H1 (cell line): ENCODE measurements around the gene SPACA9. TPM values are rescaled to one million over a fixed set of nuclear protein-coding genes. Genes with fewer than 3 reads are reported as not detected.

ENCODE experiments used
- CBX5 ChIP-seq: fragments of 300-800, 300-1000 bp; sonication (generic); IDR thresholded peaks from 2 replicates; pipeline ENCODE4 v1.7.1; 2016; ENCODE audit warnings: antibody characterized with exemption, low read length, low read depth
- CTCF ChIP-seq, 3 experiments: IDR thresholded peaks; 1 replicate in 2 of 3; 2 replicates in 1 of 3; pipeline versions ENCODE4 v1.5.1 to v1.6.1; 2011; ENCODE audit warnings: low read length in 3 of 3, mild to moderate bottlenecking in 3 of 3, inconsistent platforms in 2 of 3, low read depth in 1 of 3, moderate library complexity in 1 of 3; ENCODE audit not compliant: insufficient read depth in 1 of 3; ENCODE audit errors: control extremely low read depth in 1 of 3
- EZH2 ChIP-seq: fragments of 200-600 bp; sonication (generic); IDR thresholded peaks from 2 replicates; pipeline ENCODE4 v1.7.1; 2012; ENCODE audit warnings: low read depth, mild to moderate bottlenecking, moderate library complexity, low read length, inconsistent platforms; ENCODE audit not compliant: severe bottlenecking
- RBBP5 ChIP-seq: IDR thresholded peaks from 2 replicates; pipeline ENCODE4 v1.7.1; 2012; ENCODE audit warnings: low read depth, mild to moderate bottlenecking, inconsistent platforms, low read length, moderate library complexity, borderline replicate concordance
- SIN3A ChIP-seq, 2 experiments: IDR thresholded peaks in 1 of 2; conservative IDR thresholded peaks in 1 of 2; 2 replicates each; pipeline ENCODE4 v1.6.1; 2011 to 2012; ENCODE audit warnings: low read length in 2 of 2, improper control_type of control experiment in 1 of 2, low read depth in 1 of 2, mild to moderate bottlenecking in 1 of 2
- SP2 ChIP-seq: IDR thresholded peaks from 2 replicates; pipeline ENCODE4 v1.6.1; 2012; ENCODE audit warnings: mild to moderate bottlenecking, low read length, inconsistent platforms
- polyA plus RNA-seq, 7 experiments: library from polyadenylated mRNA; depleted of rRNA in 3 of 7; stranded (reverse) in 5 of 7; unstranded in 2 of 7; fragments of >200 nt in 5 of 7; fragments of 200-250 nt in 2 of 7; gene quantifications; 1 replicate in 5 of 7; 2 replicates in 1 of 7; 4 replicates in 1 of 7; pipeline versions ENCODE4 v1.2.1 to v1.2.3, GENCODE V29; 2011 to 2013; ENCODE audit warnings: missing spikeins in 2 of 7, mixed read lengths in 2 of 7
- total RNA-seq: library from RNA; stranded (reverse); fragmentation: NEBNext Ultra II Directional; extraction: Animal tissue kit (Norgen Biotek cat#: 25700); gene quantifications from 2 replicates; pipeline ENCODE4 v1.2.1, GENCODE V29; 2021
- TF ChIP-seq, protein P1 (sequence below): IDR thresholded peaks from 2 replicates; pipeline ENCODE4 v1.6.1; 2012; ENCODE audit warnings: low read length, inconsistent platforms

The SPACA9 gene
- total and polyA plus RNA-seq, 2 of the 8 experiments (the other 6 are each of a cell fraction or from before 2014, with no cell fraction given), result 0.63 to 1.3 TPM

DNA sequence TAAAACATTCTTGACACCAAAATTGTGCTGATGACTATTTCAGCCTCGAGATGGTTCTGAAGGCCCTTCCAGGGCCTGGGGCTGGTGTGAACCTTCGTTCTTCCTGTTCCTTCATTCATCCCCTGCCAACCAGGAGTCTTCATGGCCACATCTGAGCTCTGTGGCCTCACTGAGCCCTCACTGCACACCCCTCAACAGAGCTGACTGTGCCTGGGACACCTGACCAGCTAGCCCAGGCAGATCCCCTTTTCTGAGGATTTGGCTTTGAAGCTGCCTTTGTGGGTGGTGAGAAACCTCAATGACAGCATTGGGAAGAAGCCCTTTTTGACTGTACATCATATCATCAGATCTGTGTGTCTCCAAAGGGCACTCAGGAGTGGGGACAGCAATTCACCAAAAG is 14.4 kb upstream of the SPACA9 start (continued):
- TF ChIP-seq CTCF (IDR thresholded peaks at IDR 0.05; ENCODE audit: control extremely low read depth in 1 of 3, insufficient read depth in 1 of 3, low read depth in 1 of 3, low read length in 3 of 3) (no peak), EZH2 (no peak), SIN3A (conservative IDR thresholded peaks at IDR 0.05 in 1 of 2, IDR thresholded peaks at IDR 0.05 in 1 of 2; ENCODE audit: low read depth in 1 of 2, low read length in 2 of 2) (no peak), SP2 (no peak), RBBP5 (no peak), CBX5 (no peak)
- TF ChIP-seq, protein P1, sequence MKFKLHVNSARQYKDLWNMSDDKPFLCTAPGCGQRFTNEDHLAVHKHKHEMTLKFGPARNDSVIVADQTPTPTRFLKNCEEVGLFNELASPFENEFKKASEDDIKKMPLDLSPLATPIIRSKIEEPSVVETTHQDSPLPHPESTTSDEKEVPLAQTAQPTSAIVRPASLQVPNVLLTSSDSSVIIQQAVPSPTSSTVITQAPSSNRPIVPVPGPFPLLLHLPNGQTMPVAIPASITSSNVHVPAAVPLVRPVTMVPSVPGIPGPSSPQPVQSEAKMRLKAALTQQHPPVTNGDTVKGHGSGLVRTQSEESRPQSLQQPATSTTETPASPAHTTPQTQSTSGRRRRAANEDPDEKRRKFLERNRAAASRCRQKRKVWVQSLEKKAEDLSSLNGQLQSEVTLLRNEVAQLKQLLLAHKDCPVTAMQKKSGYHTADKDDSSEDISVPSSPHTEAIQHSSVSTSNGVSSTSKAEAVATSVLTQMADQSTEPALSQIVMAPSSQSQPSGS, result no peak
